ENCODE data around the gene EPHA8. TPM values are rescaled to one million over a fixed set of nuclear protein-coding genes. Genes with fewer than 3 reads are reported as not detected.
A peak's percentile ranks its signal among the peaks of the same experiment; 100 is the strongest.

Gene EPHA8
- total and polyA plus RNA-seq, 2 of the 13 experiments (the other 11 are each of a cell fraction or from before 2014, with no cell fraction given): not detected

GRCh38 chr1:22595108-22595507, 31.8 kb downstream of the EPHA8 start:
- no peaks in the 10 kb centered on the region for H3K9me3 ChIP-seq (ENCODE audit: low read length)
- no peak overlapping the region for H3K27ac ChIP-seq (ENCODE audit: extremely low read length, insufficient read depth, low read length)
- no peak for TF ChIP-seq KDM1A (CRISPR knock-in tag; IDR thresholded peaks at IDR 0.05)
- TF ChIP-seq ZNF839 (CRISPR knock-in tag; IDR thresholded peaks at IDR 0.05; ENCODE audit: borderline replicate concordance): no peak
- peak; percentile 75; the same call in 1 of the 2 replicates for TF ChIP-seq ZNF768 (CRISPR knock-in tag; IDR thresholded peaks at IDR 0.05)
- no peak for TF ChIP-seq HDAC1 (CRISPR knock-in tag; IDR thresholded peaks at IDR 0.05)
- no TSS peak for BruUV-seq (replicated peaks)
- in situ Hi-C loops (cut with HindIII; ENCODE audit: extremely low pct_ligation_motif_present, low pct_unique_long_range_greater_than_20kb): no loop called here
- no peaks in the 10 kb centered on the region for H3K4me1 ChIP-seq (ENCODE audit: insufficient read depth, low read length)
- no peaks in the 10 kb centered on the region for H3K79me2 ChIP-seq (ENCODE audit: insufficient read depth, low read length)
- no peak for ATAC-seq
- WGBS (ENCODE audit: low lambda C conversion rate): 3% methylated on average over 6 of the region's 7 CpGs
- no peak overlapping the region for H3K4me3 ChIP-seq (replicated peaks in 1 of 3; ENCODE audit: insufficient read depth in 1 of 3, low read depth in 2 of 3, low read length in 3 of 3)
- DNase-seq (ENCODE audit: low spot score): no peak
- no peak for FAIRE-seq
- no peak overlapping the region for H3K9ac ChIP-seq (ENCODE audit: insufficient read depth, low read depth, low read length)
- H3K4me2 ChIP-seq (ENCODE audit: low read depth, low read length): no peak overlapping the region
- POLR2A ChIA-PET: no interaction called here
- H3K36me3 ChIP-seq (replicated peaks in 1 of 2; ENCODE audit: control insufficient read depth in 1 of 2, insufficient read depth in 2 of 2, low read length in 2 of 2): no peaks in the 10 kb centered on the region
- no peak overlapping the region for H2AFZ ChIP-seq (ENCODE audit: low read length)
- no peaks in the 10 kb centered on the region for H4K20me1 ChIP-seq (ENCODE audit: insufficient read depth, low read length)
- CTCF ChIA-PET (ENCODE audit: low intra/inter-chr PET ratio, low total read pairs): no interaction called here
- intact Hi-C loops (cut with micrococcal nuclease; ENCODE audit: unreplicated experiment): no loop called here
- H3K27me3 ChIP-seq (ENCODE audit: control insufficient read depth in 1 of 2, insufficient read depth in 2 of 2, low read length in 2 of 2): peaks cover 15 to 78% of the 10 kb centered on the region in 2 experiments; a peak in 4 of 5 replicates

- intact Hi-C loops (cut with micrococcal nuclease; ENCODE audit: unreplicated experiment) (no loop called here), in situ Hi-C loops (cut with HindIII; ENCODE audit: extremely low pct_ligation_motif_present, low pct_unique_long_range_greater_than_20kb) (no loop called here)
- DNase-seq (ENCODE audit: low spot score): no peak
- CTCF ChIA-PET (ENCODE audit: low intra/inter-chr PET ratio, low total read pairs): no interaction called here
- Histone ChIP-seq H3K79me2 (ENCODE audit: insufficient read depth, low read length) (no peaks in the 10 kb centered on the region), H3K9ac (ENCODE audit: insufficient read depth, low read depth, low read length) (no peak overlapping the region), H3K27me3 (ENCODE audit: control insufficient read depth in 1 of 2, insufficient read depth in 2 of 2, low read length in 2 of 2) (peaks cover 21 to 77% of the 10 kb centered on the region in 2 experiments; a peak in 4 of 5 replicates), H2AFZ (ENCODE audit: low read length) (no peak overlapping the region), H3K27ac (ENCODE audit: extremely low read length, insufficient read depth, low read length) (no peak overlapping the region), H3K36me3 (replicated peaks in 1 of 2; ENCODE audit: control insufficient read depth in 1 of 2, insufficient read depth in 2 of 2, low read length in 2 of 2) (no peaks in the 10 kb centered on the region), H4K20me1 (ENCODE audit: insufficient read depth, low read length) (no peaks in the 10 kb centered on the region), H3K4me1 (ENCODE audit: insufficient read depth, low read length) (no peaks in the 10 kb centered on the region), H3K4me3 (replicated peaks in 1 of 3; ENCODE audit: insufficient read depth in 1 of 3, low read depth in 2 of 3, low read length in 3 of 3) (no peak overlapping the region), H3K4me2 (ENCODE audit: low read depth, low read length) (no peak overlapping the region), H3K9me3 (ENCODE audit: low read length) (no peaks in the 10 kb centered on the region)
- POLR2A ChIA-PET: no interaction called here
- 47% methylated on average over 12 of the region's 30 CpGs for WGBS (ENCODE audit: low lambda C conversion rate)
- no peak for FAIRE-seq
- no TSS peak for BruUV-seq (replicated peaks)
- no peak for ATAC-seq
- TF ChIP-seq MTF1 (CRISPR knock-in tag; IDR thresholded peaks at IDR 0.05) (no peak), ZNF276 (CRISPR knock-in tag; IDR thresholded peaks at IDR 0.05; ENCODE audit: low read depth) (no peak), FOXO1 (CRISPR knock-in tag; IDR thresholded peaks at IDR 0.05) (no peak), SKI (IDR thresholded peaks at IDR 0.05; ENCODE audit: partially characterized antibody) (no peak), ASH2L (IDR thresholded peaks at IDR 0.05; ENCODE audit: insufficient read length, low read depth, low read length) (no peak), ZNF136 (CRISPR knock-in tag; IDR thresholded peaks at IDR 0.05; ENCODE audit: low read depth) (no peak), MAF1 (CRISPR knock-in tag; IDR thresholded peaks at IDR 0.05; ENCODE audit: borderline replicate concordance) (no peak), ZFP82 (CRISPR knock-in tag; IDR thresholded peaks at IDR 0.05; ENCODE audit: borderline replicate concordance) (no peak), CERS6 (CRISPR knock-in tag; IDR thresholded peaks at IDR 0.05) (no peak), ZNF431 (CRISPR knock-in tag; IDR thresholded peaks at IDR 0.05; ENCODE audit: borderline replicate concordance, low read depth) (no peak), HOMEZ (CRISPR knock-in tag; IDR thresholded peaks at IDR 0.05; ENCODE audit: low read depth) (no peak)
Observed at GRCh38 chr1:22597301-22597965, 34.1 kb downstream of the EPHA8 start.
